ENCODE results near the gene OGFR.
A peak's percentile ranks its signal among the peaks of the same experiment; 100 is the strongest.

Gene OGFR

DNA sequence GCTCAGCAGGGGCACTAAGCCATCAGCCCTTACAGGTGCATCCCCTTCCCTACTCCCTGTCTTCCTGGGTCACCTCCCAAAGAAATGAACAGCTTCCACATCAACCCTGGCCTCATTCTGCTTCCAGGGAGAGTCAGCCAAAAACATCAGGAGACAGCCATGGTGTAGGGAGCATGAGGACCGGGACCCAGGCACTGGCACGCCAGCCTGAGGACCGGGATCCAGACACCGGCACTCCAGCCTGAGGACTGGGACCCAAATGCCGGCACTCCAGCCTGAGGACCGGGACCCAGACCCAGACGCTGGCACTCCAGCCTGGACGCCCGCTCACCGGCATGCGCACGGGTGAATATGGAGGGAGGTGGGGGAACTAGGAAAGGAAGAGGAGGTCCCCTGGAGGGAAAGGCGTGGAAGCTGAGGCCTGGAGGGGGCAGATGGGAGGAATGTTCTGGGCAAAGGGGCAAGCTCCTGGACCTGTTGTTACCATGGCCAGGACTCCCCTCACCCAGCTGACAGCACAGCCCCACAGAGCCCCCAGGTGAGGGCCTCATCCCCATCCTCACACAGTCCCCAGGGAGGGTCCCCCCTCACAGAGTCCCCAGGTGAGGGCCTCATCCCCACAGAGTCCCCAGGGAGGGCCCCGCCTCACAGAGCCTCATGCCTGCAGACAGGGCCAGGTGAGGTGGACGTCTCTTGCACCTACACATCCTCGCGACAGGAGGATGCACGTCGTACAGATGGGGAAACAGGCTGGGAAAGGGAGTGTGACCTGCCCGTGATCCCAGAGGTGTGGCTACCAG is 34.3 kb upstream of the OGFR start:
- DNase-seq, result no peak

- DNase-seq, result no peak
Observed at GRCh38 chr20:62770916-62771315, 33.7 kb upstream of the OGFR start.

GRCh38 chr20:62771396-62772102 is 33.1 kb upstream of the OGFR start:
- DNase-seq, result no peak

DNA sequence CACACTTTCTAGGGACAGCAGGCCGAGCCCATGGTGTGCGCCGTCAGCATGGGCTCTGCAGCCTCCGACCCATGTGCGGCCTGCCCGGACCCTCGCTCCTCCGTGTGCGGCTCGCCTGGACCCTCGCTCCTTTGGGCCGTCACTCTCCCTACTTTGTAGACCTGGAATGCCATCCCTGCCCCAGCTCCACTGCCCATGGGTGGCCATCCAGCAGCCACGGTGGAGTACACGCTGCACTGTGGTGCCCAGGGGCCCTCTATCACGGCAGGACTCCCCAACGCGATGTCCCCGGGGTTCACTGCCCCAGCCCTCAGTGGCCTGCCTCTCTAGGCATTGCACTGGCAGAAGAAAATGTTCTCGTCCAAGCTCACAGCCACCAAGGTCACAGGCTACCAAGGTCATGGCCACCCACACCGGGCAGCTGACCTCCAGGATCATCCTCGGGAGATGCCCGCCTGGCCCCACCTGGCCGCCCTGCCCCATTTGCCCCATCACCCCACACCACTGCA is 32.5 kb upstream of the OGFR start:
- DNase-seq, result no peak

GRCh38 chr20:62772619-62772989 is 32.0 kb upstream of the OGFR start:
- no peak for DNase-seq

GRCh38 chr20:62772990-62773844 is 31.4 kb upstream of the OGFR start:
- DNase-seq, result no peak

GRCh38 chr20:62773845-62774714 is 30.6 kb upstream of the OGFR start:
- no peak for DNase-seq

- DNase-seq, result no peak
Observed at GRCh38 chr20:62774762-62775161, 29.9 kb upstream of the OGFR start.

DNA sequence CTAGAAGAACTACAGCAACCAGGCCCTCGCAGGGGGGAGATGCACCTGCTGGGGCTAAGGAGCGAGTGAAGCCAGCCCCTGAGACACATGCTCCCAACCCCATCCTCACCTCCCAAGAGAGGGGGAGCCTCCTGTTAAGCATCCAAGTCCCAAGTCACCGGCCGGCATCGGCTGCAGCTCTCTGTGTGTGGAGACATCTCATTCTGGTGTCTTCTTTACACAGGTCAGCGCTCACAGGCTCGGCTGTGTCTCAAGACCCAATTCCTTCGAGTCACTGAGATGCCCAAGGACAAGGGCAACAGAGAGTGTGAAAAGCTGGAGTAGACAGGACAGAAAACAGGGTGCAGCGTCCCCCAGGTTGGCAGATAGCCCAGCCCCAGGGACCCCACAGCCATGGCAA is 29.4 kb upstream of the OGFR start:
- DNase-seq, result no peak

DNA sequence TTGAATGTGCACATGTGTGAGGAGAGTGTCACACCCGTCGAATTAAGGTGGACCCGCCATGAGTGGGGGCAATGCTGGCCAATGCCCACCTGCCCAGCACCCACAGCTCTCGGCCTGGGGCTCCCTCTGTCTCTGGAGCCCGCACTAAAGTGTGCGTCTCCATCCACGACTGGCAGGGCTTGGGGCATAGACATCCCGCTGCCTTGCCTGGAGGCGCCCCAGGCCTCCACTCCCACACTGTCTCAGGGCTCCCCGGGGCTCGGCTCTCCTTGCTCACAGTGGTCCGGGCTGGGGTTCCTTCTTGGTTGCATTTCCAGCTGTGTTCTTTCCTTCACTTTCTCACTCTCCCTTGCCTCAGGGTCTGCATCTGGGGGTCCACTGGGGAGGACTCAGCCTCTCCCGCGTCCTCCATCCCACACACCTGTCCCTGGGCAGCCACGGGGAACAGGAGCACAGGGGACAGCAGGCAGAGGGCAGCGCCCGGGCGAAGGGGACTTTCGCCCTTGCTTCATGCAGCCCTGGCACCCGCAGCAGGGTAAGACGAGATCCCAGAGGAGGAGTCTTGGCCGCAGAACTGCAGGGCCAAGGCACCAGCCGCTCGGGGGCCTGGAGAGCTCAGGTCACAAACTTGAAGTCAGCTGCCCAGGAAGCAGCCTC is 28.5 kb upstream of the OGFR start:
- no peak for DNase-seq

- DNase-seq, result peak; percentile 17
Observed at GRCh38 chr20:62776692-62777527, 27.7 kb upstream of the OGFR start.

DNA sequence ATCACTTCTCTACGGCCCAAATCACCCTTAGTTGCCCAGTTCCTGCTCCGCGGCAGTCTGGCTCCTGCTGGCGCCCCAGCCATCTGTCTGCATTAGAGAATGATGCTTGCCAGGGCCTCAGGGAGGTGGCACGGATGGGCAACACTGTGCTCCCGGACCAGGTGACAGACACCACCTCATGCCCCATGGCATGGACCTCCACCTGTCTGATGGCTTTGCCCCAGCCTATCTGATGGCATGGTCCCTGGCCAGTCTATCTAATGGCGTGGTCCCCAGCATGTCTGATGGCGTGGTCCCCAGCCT is 27.2 kb upstream of the OGFR start:
- no peak for DNase-seq

DNA sequence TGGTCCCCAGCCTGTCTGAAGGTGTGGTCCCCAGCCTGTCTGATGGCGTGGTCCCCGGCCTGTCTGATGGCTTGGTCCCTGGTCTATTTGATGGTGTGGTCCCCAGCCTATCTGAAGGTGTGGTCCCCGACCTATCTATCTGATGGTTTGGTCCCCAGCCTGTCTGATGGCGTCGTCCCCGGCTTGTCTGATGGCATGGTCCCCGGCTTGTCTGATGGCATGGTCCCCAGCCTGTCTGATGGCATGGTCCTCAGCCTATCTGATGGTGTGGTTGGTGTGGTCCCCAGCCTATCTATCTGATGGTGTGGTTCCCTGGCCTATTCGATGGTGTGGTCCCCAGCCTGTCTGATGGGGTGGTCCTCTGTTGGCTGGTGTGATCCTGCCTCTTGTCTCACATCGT is 26.6 kb upstream of the OGFR start:
- no peak for DNase-seq

DNA sequence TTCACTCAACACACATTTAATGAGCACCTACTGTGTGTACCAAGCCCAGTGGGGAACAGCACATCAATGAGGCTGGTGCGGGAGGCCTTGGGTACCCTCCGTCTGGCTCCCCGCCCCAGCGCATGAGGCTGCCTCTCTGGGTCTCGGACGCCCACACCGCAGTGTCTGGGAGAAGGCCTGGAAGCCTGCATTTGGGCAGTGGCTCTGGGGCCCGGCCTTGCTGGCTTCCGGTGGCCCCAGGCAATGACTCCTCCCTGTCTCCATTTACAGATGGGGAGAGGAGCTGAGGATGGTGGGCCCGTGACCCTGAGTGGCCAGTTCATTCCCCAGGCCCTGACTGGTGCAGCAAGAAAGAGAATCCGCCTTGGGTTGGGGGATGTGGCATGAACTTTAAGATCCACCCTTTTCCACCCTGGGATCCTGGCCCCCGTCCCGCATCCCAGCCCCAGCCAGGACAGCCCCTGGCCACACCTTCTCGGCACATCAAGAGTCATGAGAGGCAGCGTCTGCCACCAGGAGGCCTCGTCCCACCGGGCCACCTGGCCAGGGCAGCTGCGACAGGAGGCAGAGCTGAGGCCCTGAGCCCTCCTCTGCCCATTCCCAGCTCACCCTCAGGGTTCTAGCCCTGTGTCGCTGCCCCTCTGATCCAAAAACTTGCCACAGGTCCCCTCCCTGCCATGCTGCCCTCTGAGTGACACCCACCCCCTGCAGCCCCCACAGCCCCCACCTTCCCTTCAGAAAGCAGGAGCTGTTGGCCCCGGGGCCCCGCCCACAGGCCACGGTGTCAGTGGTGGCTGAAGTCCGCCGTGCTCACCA is 25.8 kb upstream of the OGFR start:
- no peak for DNase-seq

- no peak for DNase-seq
Observed at GRCh38 chr20:62779417-62779685, 25.3 kb upstream of the OGFR start.

DNA sequence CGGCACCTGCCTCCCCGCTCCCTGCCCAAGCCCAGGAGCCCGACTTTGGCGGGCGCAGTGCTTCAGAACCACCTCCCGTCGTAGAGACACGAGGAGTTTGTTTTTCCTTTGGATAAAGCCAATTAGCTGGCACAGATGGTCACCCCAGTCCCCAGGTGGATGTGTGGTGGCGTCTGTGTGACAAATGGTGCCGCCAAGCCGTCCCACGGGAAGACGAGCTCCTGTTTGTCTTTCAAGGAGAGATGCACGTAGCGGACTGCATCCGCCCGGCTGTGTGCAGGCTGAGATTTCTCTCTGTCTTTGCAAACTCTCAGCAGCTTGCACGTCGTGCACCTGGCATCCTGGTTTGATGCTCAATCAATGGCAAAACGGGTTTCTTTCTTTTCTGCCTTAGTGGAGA is 24.4 kb upstream of the OGFR start:
- no peak for DNase-seq

DNA sequence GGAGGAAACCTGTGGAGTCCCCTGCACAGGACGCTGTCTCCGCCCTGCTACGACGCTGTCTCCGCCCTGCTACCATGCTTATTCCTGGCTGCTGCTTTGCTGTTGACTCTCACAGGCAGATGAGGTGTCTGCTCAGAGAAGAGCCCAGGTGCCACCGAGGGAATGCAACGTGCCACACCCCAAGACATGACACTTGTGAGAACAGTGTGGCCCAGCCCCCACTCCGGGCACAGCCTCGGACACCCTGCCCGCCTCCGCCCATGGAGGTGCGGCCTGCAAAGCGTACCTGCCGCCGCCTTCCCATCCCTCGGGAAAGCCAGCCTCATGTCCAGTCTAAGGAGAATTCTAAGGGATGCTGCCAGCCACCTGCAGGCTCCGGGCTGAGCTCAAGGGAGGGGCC is 23.9 kb upstream of the OGFR start:
- DNase-seq, result no peak

DNA sequence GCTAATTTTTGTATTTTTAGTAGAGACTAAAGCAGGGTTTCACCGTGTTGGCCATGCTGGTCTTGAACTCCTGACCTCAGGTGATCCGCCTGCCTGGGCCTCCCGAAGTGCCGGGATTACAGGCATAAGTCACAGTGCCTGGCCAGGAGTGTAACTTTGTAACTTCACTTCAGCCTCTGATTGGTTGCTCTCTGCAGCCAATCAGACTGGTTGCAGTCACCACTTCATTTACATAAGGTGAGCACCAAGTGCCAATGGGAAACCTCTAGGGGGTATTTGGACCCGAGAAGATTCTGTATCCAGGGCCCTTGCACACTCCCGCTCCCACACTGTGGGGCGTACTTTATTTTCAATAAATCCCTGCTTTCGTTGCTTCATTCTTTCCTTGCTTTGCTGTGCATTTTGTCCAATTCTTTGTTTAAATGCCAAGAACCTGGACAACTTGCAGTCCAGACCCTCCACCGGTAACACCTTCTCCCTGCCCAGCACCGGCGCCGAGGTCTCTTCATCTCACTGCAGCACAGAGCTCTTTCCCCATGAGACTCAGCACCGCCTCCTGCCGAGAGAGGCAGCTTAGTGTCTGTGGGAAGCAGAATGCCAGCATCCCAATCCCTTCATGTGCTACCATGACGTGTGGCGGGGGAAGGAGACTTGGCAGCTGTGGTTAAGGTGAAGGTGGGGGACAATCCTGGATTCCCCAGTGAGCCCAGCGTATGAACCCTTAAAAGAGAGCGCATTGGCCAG is 22.3 kb upstream of the OGFR start:
- DNase-seq, result no peak

GRCh38 chr20:62782893-62783278 is 21.7 kb upstream of the OGFR start:
- DNase-seq, result no peak

DNA sequence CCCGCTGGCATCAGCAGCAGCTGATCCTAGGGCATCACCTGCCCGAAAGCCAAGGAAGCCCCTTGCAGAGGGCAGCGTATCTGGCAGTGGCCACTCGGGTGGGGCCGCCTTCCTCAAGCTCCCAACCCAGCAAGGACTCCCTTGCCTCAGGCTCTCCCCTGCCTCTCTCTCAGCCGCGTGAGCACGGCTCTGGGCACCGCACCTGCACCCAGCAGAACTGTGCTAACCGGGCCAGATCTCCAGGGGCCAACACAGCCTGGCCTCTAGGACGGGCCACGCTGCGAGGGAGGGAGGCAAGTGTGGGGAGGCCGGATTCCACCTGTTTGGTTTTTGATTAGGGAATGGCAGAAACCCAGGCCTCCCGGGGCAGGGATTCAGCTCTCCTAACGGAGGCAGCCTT is 20.1 kb upstream of the OGFR start:
- DNase-seq, result no peak
